LNCAP (cell line): Measurements from ENCODE around the gene PLK1.

ENCODE experiments used
- CTCF ChIP-seq: fragments of 450-650 bp; IDR thresholded peaks from 2 replicates; pipeline ENCODE4 v1.5.1; 2017; ENCODE audit warnings: mild to moderate bottlenecking

PLK1 gene

GRCh38 chr16:23694644-23695373 is 16.1 kb downstream of the PLK1 start:
- TF ChIP-seq CTCF = no peak

- TF ChIP-seq CTCF = no peak
Measured at GRCh38 chr16:23695756-23696155, 17.1 kb downstream of the PLK1 start.

GRCh38 chr16:23699100-23699499 is 20.4 kb downstream of the PLK1 start:
- no peak for TF ChIP-seq CTCF

- TF ChIP-seq CTCF = no peak
Measured at GRCh38 chr16:23700093-23700492, 21.4 kb downstream of the PLK1 start.

- no peak for TF ChIP-seq CTCF
Measured at GRCh38 chr16:23700509-23700908, 21.8 kb downstream of the PLK1 start.

GRCh38 chr16:23701045-23701444 is 22.4 kb downstream of the PLK1 start:
- no peak for TF ChIP-seq CTCF

GRCh38 chr16:23702951-23703350 is 24.3 kb downstream of the PLK1 start:
- no peak for TF ChIP-seq CTCF
